ENCODE results near the gene PXMP2.

- TF ChIP-seq CTCF (conservative IDR thresholded peaks at IDR 0.05) (no peak), ZFX (IDR thresholded peaks at IDR 0.05) (no peak)
Measured at GRCh38 chr12:132668191-132669088, 18.9 kb upstream of the PXMP2 start.
